Esophagus mucosa (tissue), 1 donor: Measurements from ENCODE around the gene ACACB. TPM values are rescaled to one million over a fixed set of nuclear protein-coding genes. Genes with fewer than 3 reads are reported as not detected.

Experiments used
- ATAC-seq: fragments of 200-7000 bp; cut with Tn5 transposase; one replicate; pipeline ENCODE4 v1.9.1; 2020
- total RNA-seq: library from RNA; stranded (reverse); gene quantifications from one replicate; pipeline ENCODE4 v1.2.4, GENCODE V29; 2023
- donor health status: DM: yes; HTN: yes; CAD: no.

The ACACB gene
- total RNA-seq, 1 donor from 2014 or later = 7.0 TPM

- no peak for ATAC-seq
Measured at GRCh38 chr12:109308534-109309380, 192.4 kb downstream of the ACACB start, which contains the start of gene FOXN4. FOXN4 (minus strand) TSS chr12:109309284; CDS start chr12:109308321, 963 bp downstream.

DNA sequence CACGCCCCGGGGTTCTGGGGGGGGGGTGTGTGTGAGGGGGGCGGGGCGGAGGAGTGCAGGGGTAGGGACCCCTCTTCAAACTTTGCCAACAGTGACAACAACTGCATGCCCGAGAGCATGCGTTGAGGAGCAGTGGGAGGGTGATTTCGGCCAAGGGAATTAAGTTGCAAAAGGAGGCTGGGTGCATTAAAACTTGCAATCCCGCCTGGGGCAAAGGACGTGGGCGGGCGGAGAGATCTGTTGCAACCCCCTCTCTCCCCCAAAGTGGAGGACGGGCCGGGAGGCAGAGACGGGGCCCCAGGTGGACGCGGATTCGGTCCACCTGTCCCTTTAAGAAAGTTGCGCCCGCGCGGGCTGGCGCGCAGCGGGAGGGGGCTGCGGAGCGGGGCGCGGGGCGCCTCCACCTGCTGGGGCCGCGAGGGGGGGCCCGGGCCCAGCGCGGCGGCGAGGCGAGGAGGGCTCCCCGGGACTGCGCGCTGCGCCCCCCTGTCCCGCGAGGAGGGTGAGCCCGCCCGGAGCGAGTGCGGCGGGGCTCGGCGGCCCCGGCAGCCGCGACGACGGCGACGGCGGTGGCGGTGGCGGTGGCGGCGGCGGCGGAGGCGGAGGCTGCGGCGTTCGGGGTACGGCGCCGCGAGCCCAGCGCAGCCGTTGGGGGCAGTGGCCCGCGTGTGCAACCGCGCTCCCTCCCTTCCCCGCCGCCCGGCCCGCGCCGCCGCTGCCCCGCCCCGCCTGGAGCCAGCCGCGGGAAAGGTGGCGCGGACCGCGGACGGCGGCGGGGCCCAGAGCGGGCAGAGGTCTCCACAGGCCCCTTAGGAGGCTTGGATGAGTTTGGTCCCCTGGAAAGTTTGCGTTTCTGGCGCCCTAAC, 193.2 kb downstream of the ACACB start:
- ATAC-seq = no peak

DNA sequence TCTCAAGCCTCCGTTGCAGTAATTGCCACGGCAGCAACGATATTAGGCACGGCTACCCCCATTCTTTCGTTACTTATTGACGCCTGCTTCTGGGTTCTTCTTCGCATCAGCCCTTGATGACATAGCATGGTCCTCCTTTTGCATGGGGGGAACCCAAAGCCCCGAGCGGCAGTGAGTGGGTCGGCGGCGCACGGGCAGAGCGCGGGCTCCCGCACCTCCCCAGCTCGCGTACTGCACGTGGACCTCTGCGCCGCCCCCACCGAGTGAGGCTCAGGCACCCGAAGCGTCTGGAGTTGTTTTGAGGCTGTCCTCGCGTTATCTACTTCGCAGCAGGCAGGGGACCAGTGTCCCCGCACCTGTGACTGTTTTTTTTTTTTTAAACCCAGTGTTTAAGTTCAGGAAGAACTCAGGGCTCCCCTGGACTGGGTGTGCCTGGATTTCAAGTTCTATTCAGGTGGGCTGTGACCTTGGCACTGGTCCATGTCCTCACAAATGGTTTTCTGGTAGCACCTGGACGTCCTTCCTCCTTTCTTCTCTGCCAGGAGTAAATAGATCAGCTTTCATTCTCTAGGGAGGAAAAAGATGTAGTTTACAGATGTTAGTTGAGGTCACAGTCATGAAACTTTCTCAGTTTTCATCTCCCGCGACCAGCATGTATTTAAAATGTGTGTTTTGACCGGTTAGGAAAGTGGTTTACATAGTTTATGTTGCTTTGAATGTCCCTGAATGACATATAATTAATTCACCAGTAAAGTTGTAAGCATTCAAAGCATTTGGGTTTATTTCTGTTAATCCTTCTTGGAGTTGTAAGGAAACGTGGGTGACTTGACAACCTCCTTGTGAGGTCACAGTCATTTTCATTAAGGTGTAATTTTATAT, 194.1 kb downstream of the ACACB start:
- no peak for ATAC-seq

Other genes with a start within 250 kb of the ACACB start
- gene DAO, start 236.5 kb upstream of the ACACB start, total RNA-seq = not detected
- gene SVOP, start 95.5 kb upstream of the ACACB start, total RNA-seq = not detected
- gene USP30, start 64.0 kb upstream of the ACACB start, total RNA-seq = 10.0 TPM
- 14.2 TPM for gene ALKBH2, start 23.1 kb upstream of the ACACB start, total RNA-seq
- gene UNG, start 19.0 kb upstream of the ACACB start, total RNA-seq = 32.0 TPM
- not detected for gene FOXN4, start 192.7 kb downstream of the ACACB start, total RNA-seq
- gene MYO1H, start 231.3 kb downstream of the ACACB start, total RNA-seq = 1.0 TPM